Fibroblast of upper back skin (primary cell): ENCODE results near the gene LMX1A.

ENCODE experiments used
- DNase-seq: peaks from one replicate; pipeline ENCODE4 v3.0.0-alpha.2; 2013

The LMX1A gene

GRCh38 chr1:165259236-165259635 lies 97.3 kb downstream of the LMX1A start:
- DNase-seq = no peak

- peak; percentile 48 for DNase-seq
Observed at GRCh38 chr1:165257969-165258459, 98.5 kb downstream of the LMX1A start.

GRCh38 chr1:165254896-165255625 lies 101.5 kb downstream of the LMX1A start:
- DNase-seq = no peak

GRCh38 chr1:165254376-165254775 lies 102.1 kb downstream of the LMX1A start:
- no peak for DNase-seq

GRCh38 chr1:165253818-165254254 lies 102.7 kb downstream of the LMX1A start:
- DNase-seq = no peak

- no peak for DNase-seq
Observed at GRCh38 chr1:165248969-165249571, 107.4 kb downstream of the LMX1A start.

GRCh38 chr1:165241952-165242351 lies 114.6 kb downstream of the LMX1A start:
- no peak for DNase-seq

- DNase-seq = no peak
Observed at GRCh38 chr1:165241321-165241720, 115.2 kb downstream of the LMX1A start.

GRCh38 chr1:165240492-165240891 lies 116.0 kb downstream of the LMX1A start:
- no peak for DNase-seq

- no peak for DNase-seq
Observed at GRCh38 chr1:165239873-165240272, 116.6 kb downstream of the LMX1A start.

- DNase-seq = no peak
Observed at GRCh38 chr1:165235777-165236291, 120.7 kb downstream of the LMX1A start.

GRCh38 chr1:165235155-165235776 lies 121.2 kb downstream of the LMX1A start:
- no peak for DNase-seq

- DNase-seq = no peak
Observed at GRCh38 chr1:165234149-165234548, 122.4 kb downstream of the LMX1A start.

GRCh38 chr1:165228676-165229075 lies 127.8 kb downstream of the LMX1A start:
- no peak for DNase-seq

- no peak for DNase-seq
Observed at GRCh38 chr1:165228111-165228655, 128.3 kb downstream of the LMX1A start.

GRCh38 chr1:165226326-165226725 lies 130.2 kb downstream of the LMX1A start:
- no peak for DNase-seq

- no peak for DNase-seq
Observed at GRCh38 chr1:165225650-165226049, 130.9 kb downstream of the LMX1A start.

GRCh38 chr1:165225062-165225461 lies 131.5 kb downstream of the LMX1A start:
- DNase-seq = no peak

- DNase-seq = no peak
Observed at GRCh38 chr1:165224504-165224903, 132.0 kb downstream of the LMX1A start.

- DNase-seq = no peak
Observed at GRCh38 chr1:165222580-165222979, 133.9 kb downstream of the LMX1A start.

GRCh38 chr1:165218731-165219130 lies 137.8 kb downstream of the LMX1A start:
- DNase-seq = no peak

- no peak for DNase-seq
Observed at GRCh38 chr1:165217958-165218357, 138.6 kb downstream of the LMX1A start.

GRCh38 chr1:165216254-165216653 lies 140.3 kb downstream of the LMX1A start:
- DNase-seq = no peak
